ENCODE results near the gene FKBP5.

The FKBP5 gene

GRCh38 chr6:35589904-35590303 lies 98.8 kb downstream of the FKBP5 start:
- TF ChIP-seq SPI1 (IDR thresholded peaks at IDR 0.05; ENCODE audit: borderline replicate concordance, low read depth) (no peak), GABPA (IDR thresholded peaks at IDR 0.05; ENCODE audit: low read depth) (no peak), REST (IDR thresholded peaks at IDR 0.05; ENCODE audit: insufficient replicate concordance, low read depth) (no peak), POLR2AphosphoS5 (IDR thresholded peaks at IDR 0.05; ENCODE audit: low read depth) (no peak)
- TF ChIP-seq, protein P1, sequence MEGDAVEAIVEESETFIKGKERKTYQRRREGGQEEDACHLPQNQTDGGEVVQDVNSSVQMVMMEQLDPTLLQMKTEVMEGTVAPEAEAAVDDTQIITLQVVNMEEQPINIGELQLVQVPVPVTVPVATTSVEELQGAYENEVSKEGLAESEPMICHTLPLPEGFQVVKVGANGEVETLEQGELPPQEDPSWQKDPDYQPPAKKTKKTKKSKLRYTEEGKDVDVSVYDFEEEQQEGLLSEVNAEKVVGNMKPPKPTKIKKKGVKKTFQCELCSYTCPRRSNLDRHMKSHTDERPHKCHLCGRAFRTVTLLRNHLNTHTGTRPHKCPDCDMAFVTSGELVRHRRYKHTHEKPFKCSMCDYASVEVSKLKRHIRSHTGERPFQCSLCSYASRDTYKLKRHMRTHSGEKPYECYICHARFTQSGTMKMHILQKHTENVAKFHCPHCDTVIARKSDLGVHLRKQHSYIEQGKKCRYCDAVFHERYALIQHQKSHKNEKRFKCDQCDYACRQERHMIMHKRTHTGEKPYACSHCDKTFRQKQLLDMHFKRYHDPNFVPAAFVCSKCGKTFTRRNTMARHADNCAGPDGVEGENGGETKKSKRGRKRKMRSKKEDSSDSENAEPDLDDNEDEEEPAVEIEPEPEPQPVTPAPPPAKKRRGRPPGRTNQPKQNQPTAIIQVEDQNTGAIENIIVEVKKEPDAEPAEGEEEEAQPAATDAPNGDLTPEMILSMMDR (IDR thresholded peaks at IDR 0.05; ENCODE audit: insufficient read depth, low read length) = no peak
- no peaks in the 10 kb centered on the region for H3K27me3 ChIP-seq (ENCODE audit: insufficient read depth, poor library complexity, severe bottlenecking)
- no peak overlapping the region for H3K4me3 ChIP-seq (replicated peaks; ENCODE audit: insufficient read depth, low read length)
- DNase-seq (ENCODE audit: low read depth in 1 of 2, low spot score in 1 of 2) = no peak
- no peak overlapping the region for H3K27ac ChIP-seq (replicated peaks)

DNA sequence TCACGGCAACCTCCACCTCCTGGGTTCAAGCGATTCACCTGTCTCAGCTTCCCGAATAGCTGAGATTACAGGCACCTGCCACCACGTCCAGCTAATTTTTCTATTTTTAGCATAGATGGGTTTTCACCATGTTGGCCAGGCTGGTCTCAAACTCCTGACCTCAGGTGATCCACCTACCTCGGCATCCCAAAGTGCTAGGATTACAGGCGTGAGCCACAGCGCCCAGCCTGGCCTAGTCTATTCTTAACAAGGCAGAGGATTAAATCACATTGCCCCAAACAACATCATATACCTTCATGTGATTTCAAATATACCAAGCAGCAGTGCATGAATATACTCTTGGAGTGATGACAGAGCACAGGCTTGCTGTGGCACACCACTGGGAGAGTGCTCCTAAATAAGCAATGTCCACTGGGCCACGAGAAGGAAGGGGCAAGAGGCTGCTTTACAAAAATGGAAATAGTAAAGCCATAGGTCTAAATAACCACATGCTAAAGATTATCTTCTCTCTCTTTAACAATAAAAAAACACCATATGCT lies 99.4 kb downstream of the FKBP5 start:
- H3K4me3 ChIP-seq (replicated peaks; ENCODE audit: insufficient read depth, low read length) = no peak overlapping the region
- no peak for TF ChIP-seq REST (IDR thresholded peaks at IDR 0.05; ENCODE audit: insufficient replicate concordance, low read depth)
- no peak for DNase-seq (ENCODE audit: low read depth in 1 of 2, low spot score in 1 of 2)
- H3K27me3 ChIP-seq (ENCODE audit: insufficient read depth, poor library complexity, severe bottlenecking) = no peaks in the 10 kb centered on the region
- H3K27ac ChIP-seq (replicated peaks) = no peak overlapping the region

DNA sequence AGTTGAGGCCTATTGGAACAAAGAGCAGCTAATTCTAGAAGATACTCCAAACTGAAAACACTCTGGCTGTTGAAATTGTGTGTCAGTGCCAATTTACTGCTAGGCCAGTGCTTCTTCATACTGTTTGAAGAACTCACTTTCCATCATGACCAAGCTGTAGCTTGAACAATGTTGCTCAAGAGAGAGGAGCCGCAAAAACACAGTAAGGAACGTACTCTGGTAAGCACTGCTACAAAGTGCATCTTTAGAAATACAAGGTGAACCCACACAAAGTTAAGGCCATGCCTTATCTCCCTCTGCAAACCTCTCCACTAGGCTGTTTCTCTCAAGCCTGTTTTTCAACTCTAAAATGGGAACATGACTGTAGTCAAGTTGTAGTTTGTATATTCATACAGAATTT lies 101.5 kb downstream of the FKBP5 start:
- DNase-seq (ENCODE audit: low read depth in 1 of 2, low spot score in 1 of 2) = no peak
- H3K4me3 ChIP-seq (replicated peaks; ENCODE audit: insufficient read depth, low read length) = no peak overlapping the region
- TF ChIP-seq, protein P1 (IDR thresholded peaks at IDR 0.05; ENCODE audit: insufficient read depth, low read length) = no peak
- TF ChIP-seq REST (IDR thresholded peaks at IDR 0.05; ENCODE audit: insufficient replicate concordance, low read depth) (no peak), POLR2AphosphoS5 (IDR thresholded peaks at IDR 0.05; ENCODE audit: low read depth) (no peak), GABPA (IDR thresholded peaks at IDR 0.05; ENCODE audit: low read depth) (no peak), SPI1 (IDR thresholded peaks at IDR 0.05; ENCODE audit: borderline replicate concordance, low read depth) (no peak)
- no peak overlapping the region for H3K27ac ChIP-seq (replicated peaks)
- no peaks in the 10 kb centered on the region for H3K27me3 ChIP-seq (ENCODE audit: insufficient read depth, poor library complexity, severe bottlenecking)
